ENCODE measurements around the gene LONRF3. TPM values are rescaled to one million over a fixed set of nuclear protein-coding genes. Genes with fewer than 3 reads are reported as not detected.
"Not testable (repeated sequence)": the region's sequence is repeated elsewhere in the genome, so short reads cannot be mapped to it uniquely, and the experiment has no call there.

The LONRF3 gene
- total RNA-seq, 3 donors from 2014 or later: 13.6 to 16.0 (median 15.1) TPM

DNA sequence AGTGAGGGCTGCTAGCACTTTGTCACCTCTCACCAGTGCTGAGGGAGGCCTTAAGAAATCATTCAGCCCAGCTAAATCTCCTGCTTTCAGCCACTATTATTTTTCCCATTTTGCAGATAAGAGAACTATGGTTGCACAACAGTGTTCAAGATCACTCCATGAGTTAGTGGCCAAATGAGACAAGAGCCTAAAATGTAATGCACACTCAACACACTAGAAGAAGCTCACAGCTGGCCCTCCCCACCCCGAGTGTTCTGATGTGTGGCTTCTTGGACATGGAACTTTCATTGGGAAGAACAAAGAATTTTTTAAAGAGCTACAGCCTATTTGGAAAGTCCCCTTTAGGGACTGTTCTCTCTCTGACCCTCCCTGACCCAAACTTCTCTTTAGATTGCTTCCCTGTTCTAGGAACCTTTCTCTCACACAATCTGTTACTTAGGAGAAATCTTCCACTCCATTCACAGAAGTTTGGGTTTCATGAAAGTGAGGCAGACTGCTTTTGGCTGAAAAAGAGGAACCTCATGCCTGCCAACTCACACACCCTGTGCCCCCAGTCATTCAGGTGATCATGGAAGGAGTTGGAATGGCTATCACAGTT is 54.4 kb downstream of the LONRF3 start:
- no peaks in the 10 kb centered on the region for H3K4me1 ChIP-seq
- intact Hi-C loops (cut with DNase I; ENCODE audit: low total_unique reads): no loop called here
- TF ChIP-seq POLR2A (IDR thresholded peaks at IDR 0.05): no peak
- TF ChIP-seq POLR2AphosphoS5 (IDR thresholded peaks at IDR 0.05): no peak
- TF ChIP-seq, protein P1, sequence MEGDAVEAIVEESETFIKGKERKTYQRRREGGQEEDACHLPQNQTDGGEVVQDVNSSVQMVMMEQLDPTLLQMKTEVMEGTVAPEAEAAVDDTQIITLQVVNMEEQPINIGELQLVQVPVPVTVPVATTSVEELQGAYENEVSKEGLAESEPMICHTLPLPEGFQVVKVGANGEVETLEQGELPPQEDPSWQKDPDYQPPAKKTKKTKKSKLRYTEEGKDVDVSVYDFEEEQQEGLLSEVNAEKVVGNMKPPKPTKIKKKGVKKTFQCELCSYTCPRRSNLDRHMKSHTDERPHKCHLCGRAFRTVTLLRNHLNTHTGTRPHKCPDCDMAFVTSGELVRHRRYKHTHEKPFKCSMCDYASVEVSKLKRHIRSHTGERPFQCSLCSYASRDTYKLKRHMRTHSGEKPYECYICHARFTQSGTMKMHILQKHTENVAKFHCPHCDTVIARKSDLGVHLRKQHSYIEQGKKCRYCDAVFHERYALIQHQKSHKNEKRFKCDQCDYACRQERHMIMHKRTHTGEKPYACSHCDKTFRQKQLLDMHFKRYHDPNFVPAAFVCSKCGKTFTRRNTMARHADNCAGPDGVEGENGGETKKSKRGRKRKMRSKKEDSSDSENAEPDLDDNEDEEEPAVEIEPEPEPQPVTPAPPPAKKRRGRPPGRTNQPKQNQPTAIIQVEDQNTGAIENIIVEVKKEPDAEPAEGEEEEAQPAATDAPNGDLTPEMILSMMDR (IDR thresholded peaks at IDR 0.05): no peak

DNA sequence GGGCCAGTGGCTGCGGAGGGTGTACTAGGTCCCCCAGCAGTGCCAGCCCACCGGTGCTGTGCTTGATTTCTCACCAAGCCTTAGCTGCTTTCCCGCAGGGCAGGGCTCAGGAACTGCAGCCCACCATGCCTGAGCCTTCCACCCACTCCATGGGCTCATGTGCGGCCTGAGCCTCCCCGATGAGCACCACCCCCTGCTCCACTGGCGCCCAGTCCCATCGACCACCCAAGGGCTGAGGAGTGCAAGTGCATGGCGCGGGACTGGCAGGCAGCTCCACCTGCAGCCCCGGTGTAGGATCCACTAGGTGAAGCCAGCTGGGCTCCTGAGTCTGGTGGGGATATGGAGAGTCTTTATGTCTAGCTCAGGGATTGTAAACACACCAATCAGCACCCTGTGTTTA is 55.2 kb downstream of the LONRF3 start:
- intact Hi-C loops (cut with DNase I; ENCODE audit: low total_unique reads); DNase-seq (ENCODE audit: low spot score in 2 of 2): not testable (repeated sequence)

More for the DNA sequence above, 54.4 kb downstream of the LONRF3 start:
- H3K27me3 ChIP-seq: peaks cover 0 to 22% of the 10 kb centered on the region in 2 donors
- no peaks in the 10 kb centered on the region for H3K36me3 ChIP-seq
- H3K27ac ChIP-seq: no peak overlapping the region
- no peak for DNase-seq (ENCODE audit: low spot score in 2 of 2)
- H3K9me3 ChIP-seq: peaks cover 0 to 18% of the 10 kb centered on the region in 2 donors
- no peak overlapping the region for H3K4me3 ChIP-seq

DNA sequence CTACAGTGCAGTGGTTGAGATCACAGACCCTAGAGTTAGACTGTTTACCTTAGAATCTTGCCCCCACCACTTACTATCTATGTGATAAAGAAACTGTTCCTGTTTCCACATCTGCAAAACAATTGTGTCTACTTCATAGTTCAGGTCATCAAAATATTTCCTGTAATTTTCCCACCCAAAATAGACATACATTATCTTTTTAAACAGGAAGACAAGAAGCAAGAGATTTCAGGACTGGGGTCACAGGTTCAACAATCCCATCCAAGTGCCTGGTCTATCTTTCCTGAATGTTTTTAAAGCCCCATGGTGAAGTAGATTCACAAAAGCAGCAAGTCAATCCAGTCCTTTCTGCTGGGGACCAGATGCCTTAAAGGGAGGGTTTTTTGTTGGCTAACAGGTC is 56.6 kb downstream of the LONRF3 start:
- Histone ChIP-seq H3K4me3 (no peak overlapping the region), H3K27ac (no peak overlapping the region)

More for the DNA sequence above, 55.2 kb downstream of the LONRF3 start:
- not testable (repeated sequence) for H3K4me3 ChIP-seq, H3K27ac ChIP-seq, H3K36me3 ChIP-seq, H3K4me1 ChIP-seq
- peaks cover 0 to 19% of the 10 kb centered on the region in 2 donors for H3K27me3 ChIP-seq
- H3K9me3 ChIP-seq: peaks cover 0 to 22% of the 10 kb centered on the region in 2 donors

DNA sequence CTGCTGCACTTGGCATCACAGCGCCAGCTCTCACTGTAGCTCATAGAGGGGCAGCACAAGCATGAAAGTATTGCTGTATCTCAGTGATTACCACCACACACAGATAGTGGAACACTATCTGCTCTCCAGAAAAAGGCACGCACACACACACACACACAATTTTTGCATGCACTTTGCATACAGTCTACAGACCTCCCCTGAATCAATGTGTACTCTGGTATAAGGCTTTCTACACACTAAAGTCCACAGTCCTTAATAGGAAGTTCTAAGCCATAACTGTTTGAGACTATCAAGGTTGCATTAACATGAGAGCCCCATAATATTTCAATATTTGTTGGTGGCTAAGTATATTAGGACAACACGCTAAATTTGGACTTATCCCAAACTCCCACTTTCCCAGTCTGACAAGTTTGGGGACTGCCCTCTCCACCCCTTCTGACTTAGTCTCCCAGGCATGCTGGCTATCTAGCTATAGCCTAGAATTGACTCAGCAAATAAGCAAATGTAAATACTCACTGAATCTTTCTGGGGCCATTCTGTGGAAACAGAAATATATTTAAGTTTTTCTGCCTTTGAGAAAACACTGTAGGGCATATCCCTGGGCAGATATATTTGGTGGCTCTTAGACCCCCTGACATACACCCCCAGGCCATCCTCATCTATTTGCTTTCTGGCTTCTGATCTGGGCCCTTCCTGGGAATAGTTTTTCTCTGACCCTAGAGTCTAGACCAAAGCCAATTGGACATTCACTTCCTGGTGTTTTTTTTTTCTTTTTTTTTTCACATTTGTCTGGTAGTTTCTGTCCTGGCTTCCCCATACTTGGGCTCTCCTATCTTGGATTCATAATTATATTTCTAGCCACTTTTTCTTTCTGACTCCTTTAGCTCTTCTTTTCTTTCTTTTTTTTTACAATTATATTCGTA is 62.0 kb downstream of the LONRF3 start:
- Histone ChIP-seq H3K27ac (no peak overlapping the region), H3K9me3 (peaks cover 0 to 12% of the 10 kb centered on the region in 2 donors), H3K27me3 (peaks cover 0 to 11% of the 10 kb centered on the region in 2 donors), H3K4me1 (no peaks in the 10 kb centered on the region), H3K36me3 (no peaks in the 10 kb centered on the region), H3K4me3 (no peak overlapping the region)
- TF ChIP-seq POLR2AphosphoS5 (IDR thresholded peaks at IDR 0.05): no peak
- TF ChIP-seq, protein P1 (IDR thresholded peaks at IDR 0.05): no peak
- no peak for TF ChIP-seq POLR2A (IDR thresholded peaks at IDR 0.05)
- intact Hi-C loops (cut with DNase I; ENCODE audit: low total_unique reads): no loop called here
- no peak for DNase-seq (ENCODE audit: low spot score in 2 of 2)

More for the DNA sequence above, 56.6 kb downstream of the LONRF3 start:
- peaks cover 0 to 22% of the 10 kb centered on the region in 2 donors for H3K9me3 ChIP-seq
- TF ChIP-seq, protein P1 (IDR thresholded peaks at IDR 0.05): no peak
- no peak for TF ChIP-seq POLR2A (IDR thresholded peaks at IDR 0.05)
- no peak for TF ChIP-seq POLR2AphosphoS5 (IDR thresholded peaks at IDR 0.05)
- peaks cover 0 to 11% of the 10 kb centered on the region in 2 donors for H3K27me3 ChIP-seq
- no peaks in the 10 kb centered on the region for H3K36me3 ChIP-seq
- no peaks in the 10 kb centered on the region for H3K4me1 ChIP-seq
- DNase-seq (ENCODE audit: low spot score in 2 of 2): no peak
- intact Hi-C loops (cut with DNase I; ENCODE audit: low total_unique reads): no loop called here

DNA sequence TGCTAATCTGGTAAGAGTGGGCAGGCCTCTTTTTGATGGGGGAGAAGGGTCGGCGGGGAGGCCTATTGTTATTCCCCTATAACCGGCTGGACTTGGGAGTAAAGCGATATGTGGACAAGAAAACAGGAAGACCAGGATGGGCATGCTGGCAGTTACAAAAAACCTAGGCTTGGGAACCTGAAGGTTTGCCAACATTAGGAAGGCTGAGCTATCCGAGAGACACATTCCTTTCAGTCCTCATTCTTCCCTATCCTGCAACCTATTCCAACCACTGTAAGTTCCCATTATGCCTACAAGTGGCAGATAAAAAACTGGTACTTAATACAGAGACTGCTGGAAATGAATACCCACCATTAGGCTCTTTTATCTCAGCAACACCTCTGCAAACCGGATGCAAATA is 66.0 kb downstream of the LONRF3 start:
- no peaks in the 10 kb centered on the region for H3K36me3 ChIP-seq
- H3K27me3 ChIP-seq: no peaks in the 10 kb centered on the region
- DNase-seq (ENCODE audit: low spot score in 2 of 2): no peak
- TF ChIP-seq POLR2AphosphoS5 (IDR thresholded peaks at IDR 0.05): no peak
- TF ChIP-seq, protein P1 (IDR thresholded peaks at IDR 0.05): no peak
- no peak for TF ChIP-seq POLR2A (IDR thresholded peaks at IDR 0.05)
- H3K9me3 ChIP-seq: no peaks in the 10 kb centered on the region
- H3K27ac ChIP-seq: peak overlapping the region; percentile 69 to 89
- H3K4me3 ChIP-seq: no peak overlapping the region
- intact Hi-C loops (cut with DNase I; ENCODE audit: low total_unique reads): no loop called here
- no peaks in the 10 kb centered on the region for H3K4me1 ChIP-seq
